Hematopoietic multipotent progenitor cell treated with erythropoietin and hydrocortisone succinate and interleukin-3 and kit ligand, for 4 days (in vitro differentiated cells): ENCODE measurements around the gene PLCL2.
A peak's percentile ranks its signal among the peaks of the same experiment; 100 is the strongest.

Source experiments
- DNase-seq: peaks from one replicate; pipeline ENCODE4 v3.0.0-alpha.2; 2015

The PLCL2 gene

DNA sequence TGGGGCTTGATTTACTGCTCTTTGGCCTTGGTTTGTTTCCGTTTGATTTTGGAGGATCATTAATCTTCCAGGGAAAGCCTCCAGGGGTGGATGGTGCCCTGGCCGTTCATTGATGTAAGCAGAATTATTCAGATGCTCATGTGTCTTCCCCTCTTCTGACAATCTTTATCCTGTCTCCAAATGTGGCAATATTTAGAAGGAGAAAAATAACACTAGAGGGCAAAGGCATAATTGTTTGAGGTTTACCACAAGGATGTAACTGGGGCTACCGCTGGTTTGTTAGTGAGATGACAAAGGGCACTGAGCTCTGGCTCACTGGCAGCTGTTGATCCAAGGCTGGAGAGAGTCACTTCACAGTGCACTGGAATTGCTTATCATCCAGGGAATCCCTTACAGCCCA is 18.2 kb upstream of the PLCL2 start:
- DNase-seq, result peak; percentile 87

- no peak for DNase-seq
These were observed 16.2 kb upstream of the PLCL2 start for GRCh38 chr3:16868513-16868912.

DNA sequence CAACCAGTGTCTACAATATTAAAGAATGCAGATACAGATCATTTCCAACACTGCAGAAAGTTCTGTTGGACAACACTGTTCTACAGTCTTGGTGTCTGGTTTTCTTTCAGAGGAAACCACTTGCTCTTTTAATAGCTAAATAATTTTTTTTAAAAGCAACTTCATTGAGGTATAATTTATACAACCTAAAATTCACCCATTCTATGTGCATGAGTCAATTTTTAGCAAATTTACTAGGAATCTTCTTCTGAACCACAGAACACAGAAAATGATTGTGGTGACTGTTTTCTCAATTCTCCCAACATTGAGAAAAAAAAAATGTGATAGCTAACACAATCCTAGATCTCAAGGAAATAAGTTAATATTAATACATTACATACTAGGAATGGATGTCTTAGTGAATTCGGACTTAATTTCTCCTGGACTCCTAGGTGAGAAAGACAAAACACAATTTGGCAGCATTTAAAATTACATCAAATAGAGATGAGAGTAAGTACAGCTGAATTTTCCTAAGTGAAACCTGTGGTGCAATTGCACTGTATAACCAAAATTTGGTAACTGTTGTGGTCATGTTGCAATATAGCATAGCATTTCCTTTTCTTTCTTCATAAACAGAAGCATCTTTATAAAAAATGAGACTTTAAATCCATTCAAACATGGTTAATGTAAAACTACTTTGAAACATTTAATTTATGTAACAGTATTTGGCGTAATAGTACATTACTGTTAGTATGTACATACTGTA is 15.3 kb upstream of the PLCL2 start:
- peak; percentile 64 for DNase-seq

GRCh38 chr3:16871915-16872842 is 12.6 kb upstream of the PLCL2 start:
- peak; percentile 26 for DNase-seq

- DNase-seq, result no peak
These were observed 10.9 kb upstream of the PLCL2 start for GRCh38 chr3:16873872-16874271.

DNA sequence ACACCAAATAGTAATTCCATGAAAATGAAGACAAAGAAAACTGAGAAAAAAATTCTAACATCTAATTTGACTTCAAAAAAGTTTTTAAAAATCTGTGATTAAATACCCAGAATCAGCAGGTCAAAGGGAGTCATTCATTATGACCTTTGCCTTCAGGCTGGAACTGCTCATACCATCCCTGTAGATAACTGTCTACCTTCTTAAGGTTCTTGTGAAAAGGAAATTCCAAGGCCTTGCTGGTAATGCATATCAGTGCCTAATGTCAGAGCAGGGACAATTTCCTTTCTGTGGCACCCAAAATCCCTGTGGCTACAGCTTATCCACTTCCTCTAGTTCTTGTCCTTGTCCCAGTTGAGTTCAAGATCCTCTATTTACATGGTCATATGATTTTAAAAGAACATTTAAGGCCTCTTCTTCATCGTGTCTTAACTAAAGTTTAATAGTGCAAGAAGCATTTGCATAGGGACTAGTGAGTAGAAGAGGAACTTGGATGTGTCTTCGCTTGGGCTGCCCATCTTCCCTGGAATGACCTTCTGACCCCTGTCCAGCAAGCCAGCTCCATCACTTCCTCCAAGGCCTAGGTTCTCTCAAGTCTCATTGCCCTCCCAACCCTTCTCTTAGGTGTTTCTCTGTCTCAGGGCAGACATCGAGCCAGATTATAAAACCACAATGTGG is 8.7 kb upstream of the PLCL2 start:
- no peak for DNase-seq

- no peak for DNase-seq
These were observed 7.2 kb upstream of the PLCL2 start for GRCh38 chr3:16877505-16877904.

DNA sequence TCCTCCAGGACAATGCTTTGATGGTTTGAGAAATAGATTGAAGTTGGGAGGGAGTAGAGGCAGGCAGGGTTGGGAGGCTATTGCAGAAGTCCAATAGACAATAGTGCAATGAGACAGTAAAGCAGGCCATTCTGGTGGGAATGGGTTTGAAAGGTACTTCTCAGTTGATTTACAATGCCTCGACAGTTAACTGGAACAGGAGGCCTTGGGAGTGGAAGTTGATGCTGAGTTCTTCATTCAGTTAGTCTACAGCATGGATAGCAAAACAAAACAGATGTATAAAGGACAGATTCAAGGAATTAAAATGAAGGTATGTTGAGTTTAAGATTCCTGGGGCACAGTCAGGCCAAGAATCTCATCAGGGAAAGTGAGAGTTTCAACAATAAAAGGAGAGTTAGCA is 6.8 kb upstream of the PLCL2 start:
- DNase-seq, result no peak

DNA sequence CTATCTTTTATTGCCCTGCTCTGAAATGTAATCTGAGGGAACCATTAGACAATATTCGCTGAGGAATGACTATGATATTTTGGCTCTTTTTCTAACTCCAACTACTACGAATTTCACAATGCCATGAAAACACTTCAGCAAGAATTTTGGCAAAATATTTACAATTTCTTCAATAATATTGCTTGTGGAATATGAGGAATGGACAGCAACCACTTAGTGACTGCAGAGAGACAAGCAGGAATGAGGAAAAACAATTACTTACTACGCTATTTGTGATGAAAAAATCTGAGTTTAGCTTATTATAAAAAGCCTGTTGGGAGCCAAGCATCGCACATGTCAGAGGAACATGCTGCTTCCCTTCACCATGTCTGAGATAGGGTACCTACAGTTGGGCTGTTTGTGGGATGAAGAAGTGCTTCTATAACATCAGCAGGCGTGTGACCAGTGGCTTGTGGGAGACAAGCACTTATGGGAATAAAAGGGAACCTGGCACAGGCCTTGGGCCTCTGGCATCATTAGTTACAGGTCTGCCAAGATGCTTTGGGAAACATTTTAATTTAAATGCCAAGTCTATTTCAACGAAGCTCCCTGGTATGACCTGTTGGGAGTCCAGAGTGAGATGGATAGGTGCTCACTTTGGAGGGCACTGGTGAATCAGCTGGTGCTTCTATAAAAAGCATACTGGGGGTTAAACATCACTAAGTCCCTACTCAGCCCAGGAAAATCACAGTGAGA is 2.7 kb upstream of the PLCL2 start:
- DNase-seq, result no peak

- DNase-seq, result no peak
These were observed 1.6 kb upstream of the PLCL2 start for GRCh38 chr3:16883057-16883722.

DNA sequence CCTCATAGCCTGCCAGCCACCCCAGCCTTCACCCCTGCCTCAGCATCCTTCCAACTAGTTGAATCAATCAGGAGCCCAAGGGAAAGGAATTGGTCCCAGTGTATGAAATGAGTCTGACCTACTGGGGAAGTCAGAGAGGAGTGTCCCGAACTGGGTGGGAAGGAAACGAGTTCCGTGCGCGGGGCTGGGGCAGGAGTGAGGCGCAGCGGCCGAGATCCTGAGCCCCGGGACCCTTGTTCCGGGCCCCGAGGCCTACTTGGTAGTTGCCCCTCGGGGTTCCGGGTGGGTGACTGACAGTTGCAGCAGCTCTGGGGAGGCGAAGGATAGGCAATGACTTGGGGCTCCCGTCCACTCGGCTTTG is 1.1 kb upstream of the PLCL2 start:
- no peak for DNase-seq

DNA sequence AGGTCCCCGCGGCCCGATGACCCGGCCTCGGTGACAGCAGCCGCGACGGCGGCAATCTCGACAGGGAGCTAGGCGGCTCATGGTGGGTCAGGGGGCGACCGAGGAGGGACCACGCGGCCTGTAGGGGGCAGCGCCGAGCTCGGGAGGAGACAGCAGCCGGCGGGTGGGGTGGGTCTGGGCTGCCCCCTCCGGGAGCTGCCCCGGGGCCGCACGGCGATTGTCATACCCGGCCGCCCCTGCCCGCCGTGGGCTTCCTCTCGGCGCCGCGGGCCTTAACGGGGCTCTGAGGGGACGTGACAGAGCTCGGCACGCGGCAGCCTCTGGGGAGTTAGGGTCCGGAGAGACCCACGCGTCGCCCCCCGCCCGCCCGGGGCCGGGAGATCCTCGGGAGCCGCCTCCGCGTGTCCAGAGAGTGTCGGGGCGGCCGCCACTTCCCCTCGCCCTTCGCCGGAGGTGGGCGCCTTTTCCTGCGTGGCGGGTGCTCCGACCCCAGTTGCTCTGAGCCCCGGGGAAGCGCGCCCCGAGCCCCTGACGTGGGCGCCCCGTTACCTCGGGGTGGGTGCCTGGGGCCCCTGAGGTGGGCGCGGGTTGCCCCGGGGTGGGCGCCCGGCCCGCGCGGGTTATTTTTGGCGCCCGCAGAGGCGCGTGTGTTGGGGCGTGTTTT is 539 bp upstream of the PLCL2 start:
- DNase-seq, result peak; percentile 85

GRCh38 chr3:16885593-16886302 is 993 bp downstream of the PLCL2 start:
- DNase-seq, result peak; percentile 48

GRCh38 chr3:16886303-16886683 is 1.5 kb downstream of the PLCL2 start:
- DNase-seq, result peak; percentile 90

DNA sequence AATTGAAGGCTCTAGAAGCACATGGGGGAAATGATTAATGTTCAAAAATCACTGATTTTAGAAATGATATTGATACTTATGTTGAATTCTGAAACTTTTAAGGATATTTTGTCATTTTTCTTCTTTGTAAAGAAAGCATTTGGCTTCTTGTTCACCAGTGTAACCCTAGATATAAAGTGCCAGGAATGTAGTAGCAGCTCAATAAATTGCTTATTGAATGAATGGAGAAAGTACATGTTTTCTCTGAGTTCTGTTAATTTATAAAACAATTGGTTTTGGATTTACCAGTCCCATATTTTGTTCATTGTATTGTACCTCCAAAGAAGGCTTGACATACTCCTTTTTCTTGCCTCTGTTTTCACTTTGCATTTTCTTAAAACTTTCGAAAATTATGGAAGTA is 2.4 kb downstream of the PLCL2 start:
- DNase-seq, result no peak

- no peak for DNase-seq
These were observed 3.6 kb downstream of the PLCL2 start for GRCh38 chr3:16888356-16888755.

- no peak for DNase-seq
These were observed 4.2 kb downstream of the PLCL2 start for GRCh38 chr3:16888785-16889607.

DNA sequence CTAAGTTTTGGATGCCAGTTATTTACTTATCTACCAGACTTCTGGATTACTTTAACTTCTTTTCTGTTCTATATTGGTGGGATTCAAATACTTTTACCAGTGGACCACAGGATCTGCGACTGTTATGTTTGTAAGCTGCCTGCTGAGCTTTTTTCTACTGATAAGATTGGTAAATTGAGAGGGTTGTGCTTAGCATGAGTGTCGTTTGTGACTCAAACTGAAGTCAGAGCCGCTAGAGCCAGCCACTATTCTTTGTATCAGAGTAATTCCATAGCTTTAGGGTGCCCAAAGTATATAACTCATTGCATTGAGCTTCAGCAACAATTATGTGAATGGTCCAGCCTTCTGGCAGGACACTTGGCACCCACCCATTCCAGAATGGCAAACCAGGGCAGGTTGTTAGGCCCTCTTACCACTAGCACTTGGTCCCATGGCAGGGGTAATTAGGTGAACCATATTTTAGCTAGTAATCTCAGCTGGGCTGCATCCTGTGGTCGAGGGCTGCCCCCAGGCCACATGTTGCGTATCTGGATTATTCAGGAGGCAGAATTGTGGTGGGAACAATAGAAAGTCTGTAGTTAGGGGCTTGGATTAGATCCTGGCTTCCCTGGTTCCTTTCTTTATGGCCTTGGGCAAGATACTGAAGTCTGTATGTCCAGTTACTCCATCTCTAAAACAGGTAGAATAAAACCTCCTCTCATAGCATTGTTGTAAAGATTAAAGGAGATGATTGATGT is 6.0 kb downstream of the PLCL2 start:
- peak; percentile 62 for DNase-seq

GRCh38 chr3:16893618-16894200 is 9.0 kb downstream of the PLCL2 start:
- no peak for DNase-seq
